Mucosa of descending colon (tissue), 3 donors: ENCODE measurements around the gene GRIA4. TPM values are rescaled to one million over a fixed set of nuclear protein-coding genes. Genes with fewer than 3 reads are reported as not detected.
A peak's percentile ranks its signal among the peaks of the same experiment; 100 is the strongest.

Experiments used
- ATAC-seq: fragments of 200-7000 bp; cut with Tn5 transposase; one replicate; pipeline ENCODE4 v1.9.1; 2020; ENCODE audit warnings: mild to moderate bottlenecking, moderate library complexity
- DNase-seq, 3 donors: peaks; one replicate each; pipeline ENCODE4 v3.0.0-alpha.2; 2020
- H3K36me3 ChIP-seq: fragments of 200-600 bp; one replicate; pipeline ENCODE4 v1.8.0; 2021; ENCODE audit warnings: low read depth, mild to moderate bottlenecking
- H3K4me1 ChIP-seq: fragments of 200-600 bp; one replicate; pipeline ENCODE4 v1.8.0; 2021; ENCODE audit warnings: low read depth, mild to moderate bottlenecking
- H3K4me3 ChIP-seq: fragments of 200-600 bp; one replicate; pipeline ENCODE4 v1.8.0; 2021; ENCODE audit warnings: mild to moderate bottlenecking
- H3K9me3 ChIP-seq: fragments of 200-600 bp; one replicate; pipeline ENCODE4 v1.8.0; 2021; ENCODE audit warnings: mild to moderate bottlenecking
- intact Hi-C, 2 donors: fragments of 100-400 bp; cut with DNase I in 1 of 2; cut with micrococcal nuclease in 1 of 2; formaldehyde crosslinking; loops; one replicate each; pipeline versions ENCODE4 v1.11.0 to v1.11.1; 2022; cut with DNase I, micrococcal nuclease
- total RNA-seq, 3 donors: library from RNA; stranded (reverse); fragmentation: NEBNext Ultra II Directional in 2 of 3; extraction: Animal tissue kit (Norgen Biotek cat#: 25700) in 2 of 3; gene quantifications; one replicate each; pipeline versions ENCODE4 v1.2.1 to v1.2.4, GENCODE V29; 2021 to 2023
- TF ChIP-seq, protein P1 (sequence below): fragments of 200-600 bp; IDR thresholded peaks from one replicate; pipeline ENCODE4 v1.8.0; 2022; ENCODE audit warnings: antibody characterized with exemption, mild to moderate bottlenecking
- donor health status: DM: no; HTN: no; CAD: no; lungs with moderate emphysema.
- donor health status: DM: no; HTN: no; CAD: no.
- donor health status: DM: no; HTN: yes; CAD: no.

Gene GRIA4
- total RNA-seq, 3 donors from 2014 or later = 1.6 to 2.3 (median 1.6) TPM

- Histone ChIP-seq H3K4me3 (no peak overlapping the region), H3K9me3 (no peaks in the 10 kb centered on the region), H3K36me3 (no peaks in the 10 kb centered on the region), H3K4me1 (no peaks in the 10 kb centered on the region)
- intact Hi-C loops = no loop called here
- DNase-seq (no peak), ATAC-seq (no peak)
- TF ChIP-seq, protein P1, sequence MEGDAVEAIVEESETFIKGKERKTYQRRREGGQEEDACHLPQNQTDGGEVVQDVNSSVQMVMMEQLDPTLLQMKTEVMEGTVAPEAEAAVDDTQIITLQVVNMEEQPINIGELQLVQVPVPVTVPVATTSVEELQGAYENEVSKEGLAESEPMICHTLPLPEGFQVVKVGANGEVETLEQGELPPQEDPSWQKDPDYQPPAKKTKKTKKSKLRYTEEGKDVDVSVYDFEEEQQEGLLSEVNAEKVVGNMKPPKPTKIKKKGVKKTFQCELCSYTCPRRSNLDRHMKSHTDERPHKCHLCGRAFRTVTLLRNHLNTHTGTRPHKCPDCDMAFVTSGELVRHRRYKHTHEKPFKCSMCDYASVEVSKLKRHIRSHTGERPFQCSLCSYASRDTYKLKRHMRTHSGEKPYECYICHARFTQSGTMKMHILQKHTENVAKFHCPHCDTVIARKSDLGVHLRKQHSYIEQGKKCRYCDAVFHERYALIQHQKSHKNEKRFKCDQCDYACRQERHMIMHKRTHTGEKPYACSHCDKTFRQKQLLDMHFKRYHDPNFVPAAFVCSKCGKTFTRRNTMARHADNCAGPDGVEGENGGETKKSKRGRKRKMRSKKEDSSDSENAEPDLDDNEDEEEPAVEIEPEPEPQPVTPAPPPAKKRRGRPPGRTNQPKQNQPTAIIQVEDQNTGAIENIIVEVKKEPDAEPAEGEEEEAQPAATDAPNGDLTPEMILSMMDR = no peak
Measured at GRCh38 chr11:105861225-105861624, 251.4 kb downstream of the GRIA4 start.

GRCh38 chr11:105862736-105863367 is 253.0 kb downstream of the GRIA4 start:
- TF ChIP-seq, protein P1 = no peak
- Histone ChIP-seq H3K36me3 (no peaks in the 10 kb centered on the region), H3K9me3 (no peaks in the 10 kb centered on the region), H3K4me1 (no peaks in the 10 kb centered on the region), H3K4me3 (no peak overlapping the region)
- DNase-seq (peak in 1 of 3 donors; percentile 31), ATAC-seq (peak; percentile 42)
- intact Hi-C loops = no loop called here

- Histone ChIP-seq H3K9me3 (no peaks in the 10 kb centered on the region), H3K36me3 (no peaks in the 10 kb centered on the region), H3K4me3 (no peak overlapping the region), H3K4me1 (no peaks in the 10 kb centered on the region)
- DNase-seq = no peak
- TF ChIP-seq, protein P1 = no peak
- ATAC-seq = no peak
- intact Hi-C loops = no loop called here
Measured at GRCh38 chr11:105863523-105863922, 253.7 kb downstream of the GRIA4 start.

GRCh38 chr11:105867742-105868141 is 257.9 kb downstream of the GRIA4 start:
- Histone ChIP-seq H3K9me3 (no peaks in the 10 kb centered on the region), H3K36me3 (no peaks in the 10 kb centered on the region), H3K4me1 (no peaks in the 10 kb centered on the region), H3K4me3 (no peak overlapping the region)
- intact Hi-C loops = no loop called here
- ATAC-seq = no peak
- TF ChIP-seq, protein P1 = no peak
- DNase-seq = no peak

- Histone ChIP-seq H3K4me1 (no peaks in the 10 kb centered on the region), H3K36me3 (no peaks in the 10 kb centered on the region), H3K4me3 (no peak overlapping the region), H3K9me3 (peaks cover under 1% of the 10 kb centered on the region)
- intact Hi-C loops = no loop called here
- no peak for DNase-seq
- no peak for ATAC-seq
- TF ChIP-seq, protein P1 = no peak
Measured at GRCh38 chr11:105868762-105869285, 259.0 kb downstream of the GRIA4 start.
